Measurements from ENCODE around the gene ROCK2.
"Not testable (repeated sequence)": the region's sequence is repeated elsewhere in the genome, so short reads cannot be mapped to it uniquely, and the experiment has no call there.

ROCK2 gene

DNA sequence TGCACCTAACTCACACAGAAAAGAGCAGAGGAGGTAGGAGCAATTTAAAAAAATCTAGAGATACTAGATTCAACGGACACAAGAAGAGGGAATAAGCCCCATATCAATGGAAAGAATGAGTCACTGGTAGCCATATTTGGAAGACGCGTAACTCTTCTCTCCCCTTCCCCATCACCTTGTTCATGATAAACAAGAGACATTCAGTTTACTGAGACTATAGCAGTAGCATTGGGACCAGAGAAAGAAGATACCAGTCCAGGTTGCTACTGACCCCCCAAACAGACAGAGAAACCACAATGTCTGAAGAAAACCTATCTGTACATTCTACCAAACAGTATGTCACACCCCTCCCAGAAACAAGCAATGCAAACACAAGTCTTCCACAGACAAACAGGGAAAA lies 108.1 kb downstream of the ROCK2 start:
- no peak for DNase-seq (ENCODE audit: low read depth)

DNA sequence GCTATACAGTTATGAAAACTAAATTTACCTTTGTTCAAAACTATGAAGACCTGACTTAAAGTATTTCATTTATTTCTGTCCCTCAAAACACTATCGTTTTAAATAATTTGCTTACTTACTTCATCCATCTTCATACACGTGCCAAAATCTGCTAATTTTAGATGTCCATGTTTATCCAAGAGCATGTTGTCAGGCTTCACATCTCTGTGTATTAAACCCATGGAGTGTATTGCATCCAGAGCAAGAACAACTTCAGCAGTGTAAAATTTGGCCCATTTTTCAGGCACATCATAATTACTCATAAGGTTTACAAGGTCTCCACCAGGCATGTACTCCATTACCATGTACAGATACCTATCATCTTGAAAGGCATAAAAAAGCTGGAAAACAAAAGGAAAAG lies 108.9 kb downstream of the ROCK2 start:
- no peak for DNase-seq (ENCODE audit: low read depth)

DNA sequence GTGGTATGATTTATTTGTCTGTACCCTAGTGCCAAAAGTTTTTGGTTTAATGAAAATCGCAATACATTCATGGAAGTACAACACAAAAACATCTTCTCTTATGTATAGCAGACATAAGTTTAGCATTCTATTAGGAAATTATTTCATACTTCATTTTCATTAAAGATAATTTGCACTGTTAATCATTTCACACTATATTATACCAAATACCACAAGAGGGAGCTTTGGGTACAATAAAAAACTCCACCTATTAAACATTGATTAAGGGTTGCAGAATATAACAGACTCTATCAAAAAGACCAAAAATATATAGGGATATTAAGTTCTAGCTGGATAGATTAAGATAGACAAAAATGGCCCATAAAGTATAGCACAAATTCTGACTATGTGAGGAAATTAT lies 110.1 kb downstream of the ROCK2 start:
- DNase-seq (ENCODE audit: low read depth) = no peak

DNA sequence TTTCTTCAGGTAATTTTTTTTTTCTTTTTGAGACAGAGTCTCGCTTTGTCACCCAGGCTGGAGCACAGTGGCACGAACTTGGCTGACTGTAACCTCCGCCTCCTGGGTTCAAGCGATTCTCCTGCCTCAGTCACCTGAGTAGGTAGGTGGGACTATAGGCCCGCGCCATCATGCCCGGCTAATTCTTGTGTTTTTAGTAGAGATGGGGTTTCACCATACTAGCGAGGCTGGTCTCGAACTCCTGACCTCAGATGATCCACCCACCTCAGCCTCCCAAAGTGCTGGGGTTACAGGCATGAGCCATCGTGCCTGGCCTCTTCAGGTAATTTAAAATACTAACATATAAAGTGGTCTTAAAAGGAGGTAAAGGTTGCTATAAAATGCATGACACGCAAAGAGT lies 113.2 kb downstream of the ROCK2 start:
- not testable (repeated sequence) for DNase-seq (ENCODE audit: low read depth)

DNA sequence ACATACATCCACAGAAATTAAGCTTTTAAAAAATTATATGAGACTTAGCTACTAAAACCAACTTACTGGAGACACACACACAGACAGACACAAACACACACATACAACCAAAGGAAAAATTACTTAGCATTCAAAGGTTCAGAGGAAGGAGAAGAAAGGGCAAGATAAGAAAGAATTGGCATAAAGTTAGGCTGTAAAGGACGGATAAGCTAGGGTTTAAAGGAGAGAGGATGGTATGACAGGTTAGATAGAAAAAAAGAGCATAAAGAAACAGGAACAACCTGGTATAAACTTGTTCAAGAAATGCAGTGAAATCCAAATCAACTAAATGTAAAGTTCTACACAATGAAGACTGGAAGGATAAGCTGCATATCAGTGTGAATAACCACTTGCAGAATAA lies 115.7 kb downstream of the ROCK2 start:
- no peak for DNase-seq (ENCODE audit: low read depth)

DNA sequence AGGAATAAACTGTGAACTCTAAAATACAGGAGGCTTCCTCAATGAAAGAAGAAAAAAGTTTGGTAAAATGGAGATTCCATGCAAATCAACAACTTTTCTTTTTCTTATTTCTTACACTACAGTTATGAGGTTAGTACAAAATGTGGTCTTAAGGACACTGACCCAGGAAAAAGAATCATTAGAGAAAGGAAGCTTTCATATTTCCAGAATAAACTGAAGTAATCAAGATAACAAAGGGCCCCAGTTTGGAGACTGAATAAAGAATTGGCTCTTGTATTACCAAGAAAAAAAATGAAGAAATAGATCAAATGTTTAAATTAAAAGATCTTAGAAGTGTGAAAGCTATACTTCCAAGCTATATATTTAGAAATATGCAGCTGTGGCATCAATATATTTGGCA lies 116.8 kb downstream of the ROCK2 start:
- DNase-seq (ENCODE audit: low read depth) = no peak

DNA sequence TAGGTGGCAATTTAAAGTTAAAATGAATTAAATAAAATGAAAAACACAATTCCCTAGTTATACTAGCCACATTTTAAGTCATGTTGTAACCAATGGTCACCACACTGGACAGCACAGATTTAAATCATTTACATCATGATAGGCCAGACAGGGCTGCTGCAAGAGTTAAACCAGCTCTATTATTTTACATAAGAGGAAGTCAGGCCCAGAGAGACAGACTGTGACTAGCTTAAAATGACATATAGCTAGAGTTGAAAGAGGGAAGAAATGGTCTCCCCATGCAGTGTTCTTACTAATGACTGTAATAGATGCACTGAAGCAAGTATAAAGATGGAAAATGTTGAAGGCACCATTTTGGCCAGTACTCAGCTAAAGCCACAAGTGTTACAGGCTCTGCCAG lies 119.5 kb downstream of the ROCK2 start:
- DNase-seq (ENCODE audit: low read depth) = no peak

DNA sequence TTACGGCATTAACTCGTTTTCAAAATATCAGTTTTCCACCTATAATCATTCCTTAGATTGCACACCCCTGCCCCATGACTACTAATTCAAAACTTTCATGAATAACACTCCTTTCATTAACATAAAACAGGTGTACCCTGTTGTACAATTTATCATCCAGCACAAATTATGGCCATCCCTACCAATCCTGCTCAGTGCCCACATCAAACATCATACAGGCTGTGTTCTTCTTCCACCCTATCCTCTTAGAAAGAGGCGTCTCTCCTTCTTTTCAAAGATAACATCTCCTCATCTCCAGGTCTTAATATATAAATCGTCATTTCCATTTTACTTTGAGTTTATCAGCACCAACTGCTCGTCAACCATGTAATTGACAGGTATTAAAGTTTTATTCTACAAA lies 121.6 kb downstream of the ROCK2 start:
- no peak for DNase-seq (ENCODE audit: low read depth)

DNA sequence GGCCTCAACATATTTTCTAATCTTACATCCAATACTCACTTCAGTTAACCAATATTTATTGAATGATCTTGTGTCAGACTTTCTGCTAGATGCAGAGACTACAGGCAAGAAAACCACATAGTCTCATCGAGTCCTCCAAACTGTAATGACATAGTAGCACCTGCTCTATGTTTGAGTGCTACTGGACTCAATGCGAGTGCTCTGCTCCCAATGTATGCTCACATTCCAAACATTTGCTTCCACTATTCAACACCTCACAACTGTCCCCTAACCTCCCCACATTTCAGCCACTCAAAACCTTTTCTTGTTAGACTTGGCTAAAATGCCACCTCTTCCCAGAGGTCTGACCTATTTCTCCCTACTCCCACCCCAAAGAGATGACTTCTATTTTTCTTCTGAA lies 124.0 kb downstream of the ROCK2 start:
- DNase-seq (ENCODE audit: low read depth) = no peak

DNA sequence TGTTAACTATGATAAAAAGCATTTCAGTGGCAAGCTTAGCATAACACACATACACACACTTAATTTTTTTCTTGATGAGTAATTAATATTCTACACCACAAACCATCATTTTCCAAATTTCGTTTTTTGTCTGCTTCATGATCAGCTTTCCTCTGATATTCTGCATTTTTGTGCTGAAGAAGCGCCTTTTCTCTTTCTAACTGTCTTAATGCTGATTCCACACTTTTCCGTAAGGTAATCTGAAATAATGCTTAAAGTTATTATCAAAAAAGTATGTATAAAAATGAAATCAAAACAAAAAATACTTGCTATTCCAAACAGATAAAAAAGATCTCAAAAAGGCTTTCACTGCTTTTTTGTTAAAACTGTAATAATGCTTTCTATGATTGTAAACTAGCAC lies 129.0 kb downstream of the ROCK2 start:
- DNase-seq (ENCODE audit: low read depth) = no peak

DNA sequence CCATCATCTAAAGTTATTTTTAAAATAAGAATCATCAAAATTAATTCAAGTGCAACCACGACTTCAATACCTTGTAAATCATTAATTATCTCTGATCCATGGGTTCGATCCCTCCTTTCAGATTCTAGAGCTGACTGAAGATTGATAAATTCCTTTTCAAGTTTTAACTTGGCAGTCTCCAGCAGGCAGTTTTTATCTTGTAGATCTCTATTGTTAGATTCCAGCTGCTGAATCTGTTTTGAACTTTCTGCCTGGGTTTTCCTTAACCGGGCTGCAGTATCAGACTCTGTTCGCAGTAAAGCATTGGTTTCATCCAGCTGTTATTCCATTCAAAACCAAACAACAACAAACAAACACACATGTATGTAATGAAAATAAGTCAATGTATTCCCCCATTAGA lies 129.7 kb downstream of the ROCK2 start:
- DNase-seq (ENCODE audit: low read depth) = no peak

DNA sequence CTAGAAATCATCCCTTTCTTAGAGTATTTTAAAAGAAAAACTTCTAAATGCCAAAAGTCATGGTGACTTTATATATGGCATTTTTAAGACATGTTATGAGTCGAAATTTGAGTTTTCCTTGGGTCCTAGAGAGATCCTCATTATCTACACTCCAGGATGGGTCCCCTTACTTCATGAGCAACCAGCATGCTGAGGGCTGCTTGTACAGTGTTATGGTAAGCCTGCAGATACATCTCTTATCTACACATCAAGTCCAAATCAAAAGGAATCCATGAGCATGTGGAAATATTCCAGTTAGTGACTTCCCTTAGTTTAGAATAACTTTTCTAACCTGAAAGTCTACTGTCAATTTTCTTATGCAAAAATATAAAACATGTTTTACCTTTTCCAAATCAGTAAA lies 130.5 kb downstream of the ROCK2 start:
- no peak for DNase-seq (ENCODE audit: low read depth)

DNA sequence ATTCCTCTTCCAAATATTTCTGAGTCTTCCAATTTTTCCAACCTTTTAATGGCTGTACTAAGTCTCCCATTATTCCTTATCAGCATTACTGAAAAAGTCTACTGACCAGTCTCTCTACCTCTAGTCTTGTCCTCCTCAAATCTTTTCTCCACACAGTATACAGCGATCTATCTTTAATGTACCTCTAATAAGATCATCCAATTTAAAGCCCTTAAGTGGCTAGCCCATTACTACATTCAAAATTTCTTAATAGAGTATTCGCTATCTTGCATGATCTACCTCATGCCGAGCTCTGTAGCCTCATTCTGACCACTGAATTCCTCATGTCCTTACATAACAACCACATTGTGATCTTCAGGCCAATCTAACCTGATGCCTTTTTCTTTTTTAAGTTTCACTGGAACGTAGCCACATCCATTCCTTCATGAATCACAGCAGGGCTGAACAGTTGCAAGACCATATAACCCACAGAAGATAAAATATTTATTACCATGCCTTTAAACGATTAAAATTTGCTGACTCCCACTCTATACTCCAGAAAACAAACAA lies 131.3 kb downstream of the ROCK2 start:
- DNase-seq (ENCODE audit: low read depth) = no peak

DNA sequence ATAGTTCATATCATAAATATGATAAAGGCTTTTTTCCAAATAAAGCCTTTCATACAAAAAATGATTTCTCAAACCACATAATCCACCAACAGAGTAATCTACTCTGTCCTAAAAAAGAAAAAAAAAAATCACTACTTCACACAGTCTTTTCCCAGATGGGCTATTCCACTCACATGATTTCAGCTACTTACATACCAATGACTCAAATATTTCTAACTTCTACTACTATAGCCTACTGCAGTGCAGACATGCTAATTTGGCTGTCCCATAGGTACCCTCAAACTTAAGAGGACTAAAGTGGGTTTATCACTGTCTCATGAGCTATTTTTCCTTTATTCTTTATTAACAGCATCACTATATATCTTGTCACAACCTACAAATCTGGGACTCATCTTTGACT lies 131.8 kb downstream of the ROCK2 start:
- DNase-seq (ENCODE audit: low read depth) = no peak

DNA sequence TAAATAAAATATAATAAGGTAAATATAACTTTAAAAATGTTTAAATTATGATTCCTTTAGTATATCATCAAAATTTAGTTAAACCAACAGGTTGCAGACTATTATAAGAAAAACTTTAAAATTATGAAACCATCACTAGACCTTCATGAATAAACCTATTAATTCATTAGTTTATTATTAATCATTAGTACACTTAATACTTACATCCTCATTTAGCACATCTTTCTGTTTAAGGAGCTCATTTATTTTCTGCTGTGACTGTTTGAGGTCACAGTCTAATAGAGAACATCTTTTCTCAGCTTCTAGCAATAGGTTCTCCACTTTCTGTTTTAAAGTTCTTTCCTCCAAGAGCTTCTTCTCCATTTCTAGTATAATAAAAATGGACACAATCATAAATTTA lies 136.4 kb downstream of the ROCK2 start:
- no peak for DNase-seq (ENCODE audit: low read depth)

DNA sequence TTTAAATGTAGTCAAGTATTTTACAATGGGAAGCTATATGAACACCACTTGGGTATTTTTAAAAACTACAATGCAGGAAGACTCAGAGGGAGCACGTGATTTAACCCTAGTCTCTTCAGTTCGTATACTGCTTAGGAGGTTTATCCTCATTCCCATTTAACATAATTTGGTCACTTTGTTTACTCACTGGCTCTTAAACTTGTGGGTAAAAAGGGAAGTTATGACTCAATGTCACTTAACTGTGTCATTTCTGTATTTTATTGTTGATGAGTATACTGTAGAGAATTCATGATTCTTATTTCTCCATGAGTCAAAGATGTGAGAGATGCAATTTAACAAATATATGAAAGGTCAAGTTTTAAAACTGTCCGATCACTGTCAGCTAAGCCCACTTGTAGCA lies 141.0 kb downstream of the ROCK2 start:
- DNase-seq (ENCODE audit: low read depth) = no peak

DNA sequence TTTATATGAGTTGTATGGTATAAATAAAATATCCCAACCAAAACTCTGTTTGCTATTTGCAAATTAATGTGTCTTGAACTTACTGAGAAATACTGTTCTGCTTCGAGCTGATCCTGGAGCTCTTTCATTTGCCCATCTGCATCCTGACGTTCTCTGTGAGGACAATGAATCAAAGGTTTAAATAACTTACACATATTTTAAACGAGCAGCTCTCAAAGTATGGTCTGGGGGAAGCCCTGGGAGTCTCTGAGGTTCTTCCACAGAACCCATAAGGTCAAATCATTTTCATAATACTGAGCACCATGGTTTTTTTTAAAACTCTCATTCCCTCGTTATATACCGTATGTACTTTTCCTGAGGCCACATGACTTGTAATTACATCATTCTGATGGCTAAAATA lies 142.5 kb downstream of the ROCK2 start:
- DNase-seq (ENCODE audit: low read depth) = no peak

DNA sequence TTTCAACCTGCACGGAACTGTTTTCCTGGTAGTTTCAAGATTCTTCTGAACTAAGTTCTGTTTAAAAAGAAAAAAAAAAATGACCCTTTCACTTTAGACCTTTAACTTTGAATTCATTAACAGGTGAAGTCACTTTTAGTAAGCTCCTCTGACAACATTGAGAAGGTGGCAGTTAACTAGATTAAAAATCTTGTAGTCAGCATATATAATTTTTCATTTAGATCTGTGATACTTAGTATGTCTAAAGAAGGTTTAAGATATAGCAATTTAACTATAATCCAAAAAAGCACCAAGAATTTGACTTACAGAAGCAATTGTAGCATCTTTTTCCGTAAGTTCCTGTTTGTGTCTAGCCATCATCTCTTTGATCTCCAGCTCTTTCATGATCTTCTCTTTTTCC lies 143.8 kb downstream of the ROCK2 start:
- DNase-seq (ENCODE audit: low read depth) = no peak

DNA sequence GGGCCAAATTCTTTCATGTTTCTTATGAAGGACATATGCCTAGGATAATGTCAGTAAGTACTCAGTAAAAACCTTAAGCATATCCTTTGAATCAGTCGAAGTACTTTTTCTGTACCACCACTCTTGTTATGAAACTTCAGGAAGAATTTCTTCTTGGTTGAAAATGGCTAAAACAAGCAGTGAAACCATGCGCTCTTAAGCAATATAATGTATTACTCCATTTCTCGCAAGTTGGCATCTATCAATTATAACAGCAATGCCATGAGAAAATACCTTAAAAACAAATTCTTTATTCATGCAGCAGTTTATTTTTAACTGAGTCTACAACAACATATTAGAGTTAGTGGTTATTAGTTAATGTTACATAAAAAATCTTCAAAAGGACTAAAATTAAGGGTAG lies 148.2 kb downstream of the ROCK2 start:
- no peak for DNase-seq (ENCODE audit: low read depth)

DNA sequence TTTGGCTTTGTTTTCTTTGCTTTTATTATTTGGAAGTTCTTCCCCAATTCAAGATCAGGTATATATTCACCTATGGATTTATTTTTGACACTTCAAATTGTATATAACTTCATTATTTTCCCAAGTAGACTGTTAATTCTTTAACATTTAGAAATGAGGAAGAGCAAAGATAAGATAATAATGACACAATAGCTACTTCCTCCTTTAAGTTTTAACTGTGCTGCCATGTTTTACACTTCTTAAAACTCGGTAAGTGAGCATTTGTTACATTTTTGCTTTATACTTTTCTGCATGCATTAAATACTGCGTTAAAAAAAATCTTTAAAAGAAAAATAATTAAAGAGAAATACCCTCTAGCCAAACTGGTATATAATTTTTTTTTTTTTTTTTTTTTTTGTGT lies 156.7 kb downstream of the ROCK2 start:
- no peak for DNase-seq (ENCODE audit: low read depth)

DNA sequence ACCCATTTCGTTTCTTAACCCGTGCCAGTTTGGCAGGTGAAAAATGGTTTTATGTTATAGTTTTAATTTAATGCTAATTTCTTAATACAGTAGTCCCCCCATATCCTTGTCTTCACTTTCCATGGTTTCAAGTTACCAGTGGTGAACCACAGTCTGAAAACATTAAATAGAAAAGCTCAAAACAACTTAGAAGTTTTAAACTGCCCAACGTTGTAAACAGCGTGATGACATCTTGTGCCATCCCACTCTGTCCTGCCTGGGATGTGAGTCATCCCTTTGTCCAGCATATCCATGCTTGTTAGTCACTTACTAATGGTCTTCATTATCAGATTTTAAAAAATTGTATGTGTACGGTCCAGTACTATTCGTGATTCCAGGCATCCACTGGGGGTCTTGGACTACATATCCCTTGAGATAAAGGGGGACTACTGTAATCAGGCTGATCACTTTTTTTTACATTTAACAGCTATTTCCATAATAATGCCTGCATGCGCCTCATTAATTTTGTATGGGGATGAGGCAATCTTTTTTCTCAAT lies 157.3 kb downstream of the ROCK2 start:
- no peak for DNase-seq (ENCODE audit: low read depth)

DNA sequence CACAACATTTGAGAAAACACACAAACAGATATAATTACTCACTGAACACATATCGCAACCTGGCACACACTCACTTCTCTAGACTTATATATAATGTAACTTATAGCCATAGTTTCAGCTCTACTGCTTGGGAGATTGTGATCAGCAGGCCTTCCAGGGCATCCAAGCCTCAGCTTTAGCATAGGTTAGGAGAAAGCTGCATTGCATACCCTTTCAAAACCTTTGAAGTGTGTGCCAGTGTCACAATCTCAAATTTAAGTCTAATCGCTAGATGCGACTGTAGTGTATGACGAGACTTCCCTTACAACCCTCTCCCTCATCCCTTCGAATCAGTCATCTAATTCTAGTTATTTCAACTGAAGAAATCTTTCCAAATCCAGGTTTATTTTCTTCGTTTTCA lies 158.3 kb downstream of the ROCK2 start:
- no peak for DNase-seq (ENCODE audit: low read depth)

DNA sequence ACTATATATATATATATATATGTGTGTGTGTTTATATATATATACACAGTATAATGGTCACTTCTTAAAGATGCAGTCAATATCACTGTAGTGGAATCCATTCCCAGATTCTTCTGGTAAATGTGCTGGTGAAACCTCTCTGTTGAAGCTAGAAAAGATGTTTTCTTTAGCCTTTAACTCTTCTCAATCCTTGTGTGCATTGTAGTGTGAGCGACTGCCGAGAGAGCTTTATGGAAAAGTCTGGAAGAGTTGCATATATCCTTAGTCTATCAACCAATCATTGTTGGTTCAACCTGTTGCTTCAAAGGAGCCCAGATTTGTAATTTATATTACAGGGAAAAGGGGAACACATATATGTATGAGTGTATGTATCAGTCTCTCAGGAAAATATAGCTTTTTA lies 161.5 kb downstream of the ROCK2 start:
- no peak for DNase-seq (ENCODE audit: low read depth)

DNA sequence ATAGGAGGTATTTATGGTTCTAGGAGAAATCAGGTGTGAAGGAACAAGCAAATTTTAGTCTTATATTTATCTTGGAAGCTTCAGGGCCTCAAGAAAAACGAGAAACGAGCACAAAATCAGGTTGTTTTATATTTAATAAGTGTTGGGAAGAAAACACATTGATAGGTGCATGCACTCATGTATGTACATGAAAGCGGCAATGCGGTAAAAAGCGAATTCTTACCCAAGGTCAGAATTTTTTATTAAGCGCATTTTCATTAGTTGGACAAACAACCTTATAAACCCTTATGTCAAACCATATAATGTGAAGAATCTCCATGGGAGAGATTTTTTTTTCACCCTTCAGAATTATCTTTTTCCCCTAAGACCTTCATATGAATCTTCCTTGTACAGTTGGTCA lies 163.8 kb downstream of the ROCK2 start:
- DNase-seq (ENCODE audit: low read depth) = no peak

DNA sequence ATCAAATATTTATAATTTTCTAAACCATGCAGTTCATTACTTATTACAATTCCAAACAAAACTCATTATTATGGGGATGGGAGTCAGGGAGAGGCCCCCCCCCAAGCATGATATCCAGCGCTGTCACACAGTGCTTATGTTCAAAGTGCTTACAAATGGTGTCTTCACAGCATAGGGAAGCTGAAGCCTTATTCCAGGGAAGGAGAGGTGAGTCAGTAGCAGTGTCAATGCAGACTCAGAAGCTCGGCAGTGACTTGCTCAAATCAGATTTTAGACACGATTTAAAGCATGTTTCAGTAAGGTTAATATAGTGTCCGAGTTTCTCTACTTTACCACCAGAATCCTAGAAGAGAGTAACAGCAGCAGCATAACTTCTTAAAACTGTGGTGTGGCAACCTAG lies 164.5 kb downstream of the ROCK2 start:
- DNase-seq (ENCODE audit: low read depth) = no peak
